SK-N-SH (cell line): ENCODE data around the gene IL7R.

Experiments used
- CHD2 ChIP-seq: fragments of 150-350 bp; IDR thresholded peaks from 2 replicates; pipeline ENCODE4 v1.6.1; 2018; ENCODE audit warnings: low read length; ENCODE audit not compliant: partially characterized antibody
- CTCF ChIP-seq: fragments of 200-600 bp; sonication (generic); IDR thresholded peaks from 2 replicates; pipeline ENCODE4 v1.6.1; 2017; ENCODE audit warnings: antibody characterized with exemption, mild to moderate bottlenecking, moderate library complexity
- EP300 ChIP-seq, 2 experiments: IDR thresholded peaks; 2 replicates each; pipeline versions ENCODE4 v1.4.0 to v1.6.1; 2012; ENCODE audit warnings: borderline replicate concordance in 1 of 2, low read depth in 1 of 2, low read length in 1 of 2
- GABPA ChIP-seq: IDR thresholded peaks from 2 replicates; pipeline ENCODE4 v1.4.0; 2012; ENCODE audit warnings: low read depth, mild to moderate bottlenecking
- IRF3 ChIP-seq: fragments of 150-350 bp; IDR thresholded peaks from 2 replicates; pipeline ENCODE4 v1.6.1; 2016; ENCODE audit warnings: mild to moderate bottlenecking, low read depth, low read length
- MXI1 ChIP-seq: IDR thresholded peaks from 2 replicates; pipeline ENCODE4 v1.6.1; 2012; ENCODE audit warnings: mild to moderate bottlenecking, low read depth, low read length, improper control_type of control experiment
- POLR2AphosphoS5 ChIP-seq: IDR thresholded peaks from 2 replicates; pipeline ENCODE4 v1.6.1; 2012; ENCODE audit warnings: low read depth, low read length
- SIN3A ChIP-seq: IDR thresholded peaks from 2 replicates; pipeline ENCODE4 v1.6.1; 2012; ENCODE audit warnings: low read depth, mild to moderate bottlenecking, low read length, moderate library complexity, borderline replicate concordance
- TAF1 ChIP-seq: IDR thresholded peaks from 2 replicates; pipeline ENCODE4 v1.6.1; 2012; ENCODE audit warnings: low read depth, mild to moderate bottlenecking, low read length, moderate library complexity, borderline replicate concordance
- TEAD4 ChIP-seq: IDR thresholded peaks from 2 replicates; pipeline ENCODE4 v1.4.0; 2012; ENCODE audit warnings: mild to moderate bottlenecking, borderline replicate concordance; ENCODE audit not compliant: insufficient read depth
- USF2 ChIP-seq: fragments of 150-350 bp; IDR thresholded peaks from 2 replicates; pipeline ENCODE4 v1.6.1; 2017; ENCODE audit warnings: antibody characterized with exemption, low read length, low read depth, borderline replicate concordance

GRCh38 chr5:35884773-35885172 is 28.1 kb downstream of the IL7R start:
- TF ChIP-seq USF2 = no peak
- TF ChIP-seq CTCF = no peak
- no peak for TF ChIP-seq EP300 (IDR thresholded peaks at IDR 0.05; ENCODE audit: borderline replicate concordance in 1 of 2, low read depth in 1 of 2, low read length in 1 of 2)
- TF ChIP-seq CHD2 = no peak
- TF ChIP-seq TAF1 = no peak
- no peak for TF ChIP-seq GABPA
- TF ChIP-seq TEAD4 = no peak
- TF ChIP-seq MXI1 = no peak
- TF ChIP-seq POLR2AphosphoS5 = no peak
- TF ChIP-seq SIN3A = no peak
- TF ChIP-seq IRF3 = no peak
